Measurements from ENCODE around the gene SEPTIN2. TPM values are rescaled to one million over a fixed set of nuclear protein-coding genes. Genes with fewer than 3 reads are reported as not detected.

The SEPTIN2 gene
- total RNA-seq = 493 and 676 TPM in 2 replicates

GRCh38 chr2:241315879-241316631 is at the start of gene SEPTIN2:
SEPTIN2 (plus strand) TSS chr2:241315925; CDS start chr2:241324233, 8,308 bp downstream.

DNA sequence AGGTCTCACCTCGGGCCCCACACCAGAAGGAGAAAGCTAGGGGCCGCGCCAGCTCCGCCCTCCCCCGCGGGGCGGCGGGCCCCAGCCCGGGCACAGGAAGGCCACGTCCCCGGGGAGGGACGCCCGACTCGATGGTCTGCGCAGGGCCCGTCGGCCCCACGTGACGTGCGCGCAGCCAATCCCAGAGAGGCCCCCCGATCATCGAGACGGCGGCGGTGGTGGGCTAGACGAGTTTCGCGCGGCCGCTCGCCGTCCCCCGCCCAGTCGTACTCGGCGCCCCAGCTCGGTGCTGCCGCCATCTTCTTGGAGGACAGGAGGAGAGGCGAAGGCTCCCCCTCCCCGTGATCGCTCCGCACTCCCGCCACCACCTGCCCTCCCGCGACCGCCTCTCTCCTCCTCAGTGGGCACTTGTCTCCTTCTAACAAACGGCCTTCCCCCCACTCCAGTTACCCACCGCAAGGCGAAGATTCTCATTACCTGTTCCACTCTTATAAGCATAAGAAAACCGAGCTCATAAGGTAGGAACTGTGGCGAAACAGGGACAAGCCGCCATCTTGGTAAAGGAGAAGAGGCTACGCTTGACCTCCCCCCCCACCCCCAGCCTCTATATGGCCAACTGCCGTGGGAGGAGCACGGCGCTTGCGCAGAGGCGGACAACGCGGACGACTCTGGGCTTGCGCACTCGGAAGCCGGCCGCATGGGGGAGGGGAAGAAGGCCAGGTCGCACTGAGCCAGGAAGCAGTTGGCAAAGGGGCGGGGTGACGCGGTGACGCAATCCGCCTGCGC is 439 bp upstream of the SEPTIN2 start, which contains the start of gene HDLBP:
HDLBP (minus strand) TSS at position 580 of the 786 bp plus-strand sequence. CDS start 48,803 bp downstream, outside the sequence.

GRCh38 chr2:241355983-241356870 is 40.5 kb downstream of the SEPTIN2 start, which contains the start of gene FARP2:
FARP2 (plus strand) TSS chr2:241356285; CDS start chr2:241373108, 16,823 bp downstream.

Other genes with a start within 250 kb of the SEPTIN2 start
- gene MTERF4, start 213.6 kb upstream of the SEPTIN2 start, total RNA-seq = 32.1 and 82.8 TPM in 2 replicates
- gene PASK, start 166.5 kb upstream of the SEPTIN2 start, total RNA-seq = 5.9 and 27.3 TPM in 2 replicates
- gene PPP1R7, start 165.5 kb upstream of the SEPTIN2 start, total RNA-seq = 42.2 and 73.9 TPM in 2 replicates
- gene ANO7, start 127.2 kb upstream of the SEPTIN2 start, total RNA-seq = 1.2 and 3.0 TPM in 2 replicates
- gene HDLBP, start 253 bp upstream of the SEPTIN2 start, total RNA-seq = 759 and 892 TPM in 2 replicates
- 42.1 and 56.5 TPM in 2 replicates for gene FARP2, start 40.4 kb downstream of the SEPTIN2 start, total RNA-seq
- gene STK25, start 192.7 kb downstream of the SEPTIN2 start, total RNA-seq = 212 and 304 TPM in 2 replicates
- gene BOK, start 242.8 kb downstream of the SEPTIN2 start, total RNA-seq = 23.8 and 48.5 TPM in 2 replicates

Data from dermis lymphatic vessel endothelial cell (primary cell).